HEK293 (cell line): ENCODE data around the gene TNFAIP8.

Experiments used
- CTCF ChIA-PET: fragments of 350-600 bp; formaldehyde crosslinking; extraction: SDS; loops from one replicate; lab custom pipeline; 2021; ENCODE audit warnings: antibody characterized with exemption; lab: Yijun Ruan, JAX
- POLR2A ChIA-PET: fragments of 300-600 bp; formaldehyde crosslinking; extraction: SDS; loops from one replicate; lab custom pipeline; 2020; ENCODE audit warnings: antibody characterized with exemption, inconsistent platforms; lab: Yijun Ruan, JAX
- H3K27ac ChIP-seq: fragments of 200-500 bp; sonication (Bioruptor generic); 2 replicates; pipeline ENCODE4 v1.5.1; 2014; ENCODE audit warnings: low read depth, low read length, control low read depth, inconsistent platforms; ENCODE audit errors: extremely low read depth
- H3K36me3 ChIP-seq, 2 experiments: fragments of 200-500 bp in 1 of 2; sonication (Bioruptor generic) in 1 of 2; 1 replicate in 1 of 2; 2 replicates in 1 of 2; pipeline ENCODE4 v1.5.1; 2014 to 2017; ENCODE audit warnings: inconsistent platforms in 2 of 2, low read length in 2 of 2; ENCODE audit not compliant: control insufficient read depth in 2 of 2, insufficient read depth in 1 of 2
- H3K4me1 ChIP-seq: fragments of 200-500 bp; sonication (Bioruptor generic); 2 replicates; pipeline ENCODE4 v1.5.1; 2014; ENCODE audit warnings: mild to moderate bottlenecking, low read length, inconsistent platforms; ENCODE audit not compliant: control insufficient read depth, insufficient read depth
- H3K4me3 ChIP-seq: 2 replicates; pipeline ENCODE4 v1.5.1; 2011; ENCODE audit warnings: low read depth, mild to moderate bottlenecking, control low read depth, low read length, moderate library complexity
- H3K9me3 ChIP-seq: fragments of 200-500 bp; sonication (Bioruptor generic); 2 replicates; pipeline ENCODE4 v1.5.1; 2014; ENCODE audit warnings: low read depth, low read length, inconsistent platforms; ENCODE audit not compliant: control insufficient read depth, insufficient read depth
- ATF2 ChIP-seq: fragments of 450-650 bp; formaldehyde crosslinking; IDR thresholded peaks from 2 replicates; pipeline ENCODE4 v1.5.1; 2016; ENCODE audit warnings: missing biosample characterization, missing genetic modification characterization, low read depth
- BCL11A ChIP-seq: fragments of 450-650 bp; formaldehyde crosslinking; IDR thresholded peaks from 2 replicates; pipeline ENCODE4 v1.5.1; 2016; ENCODE audit warnings: low read depth, missing biosample characterization, missing genetic modification characterization
- ZNF10 ChIP-seq: fragments of 450-650 bp; formaldehyde crosslinking; IDR thresholded peaks from 2 replicates; pipeline ENCODE4 v1.5.1; 2017; ENCODE audit warnings: missing biosample characterization, missing genetic modification characterization
- ZNF138 ChIP-seq: fragments of 450-650 bp; formaldehyde crosslinking; IDR thresholded peaks from 2 replicates; pipeline ENCODE4 v1.5.1; 2016; ENCODE audit warnings: missing biosample characterization, missing genetic modification characterization, borderline replicate concordance
- ZNF184 ChIP-seq: fragments of 450-650 bp; IDR thresholded peaks from 2 replicates; pipeline ENCODE4 v1.5.1; 2018; ENCODE audit warnings: missing biosample characterization, mild to moderate bottlenecking, missing genetic modification characterization
- ZNF214 ChIP-seq: fragments of 450-650 bp; formaldehyde crosslinking; IDR thresholded peaks from 2 replicates; pipeline ENCODE4 v1.5.1; 2017; ENCODE audit warnings: missing biosample characterization, mild to moderate bottlenecking, missing genetic modification characterization, borderline replicate concordance
- ZNF280D ChIP-seq: fragments of 450-650 bp; formaldehyde crosslinking; IDR thresholded peaks from 2 replicates; pipeline ENCODE4 v1.5.1; 2016; ENCODE audit warnings: missing biosample characterization, missing genetic modification characterization
- ZNF366 ChIP-seq: fragments of 450-650 bp; formaldehyde crosslinking; conservative IDR thresholded peaks from 2 replicates; pipeline ENCODE4 v1.5.1; 2016; ENCODE audit warnings: missing biosample characterization, missing genetic modification characterization
- ZNF596 ChIP-seq: fragments of 450-650 bp; IDR thresholded peaks from 2 replicates; pipeline ENCODE4 v1.5.0; 2018; ENCODE audit warnings: missing biosample characterization, mild to moderate bottlenecking, missing genetic modification characterization, moderate library complexity
- ZNF629 ChIP-seq: fragments of 450-650 bp; formaldehyde crosslinking; IDR thresholded peaks from 2 replicates; pipeline ENCODE4 v1.5.1; 2017; ENCODE audit warnings: missing biosample characterization, missing genetic modification characterization
- ZNF658 ChIP-seq: fragments of 450-650 bp; formaldehyde crosslinking; IDR thresholded peaks from 2 replicates; pipeline ENCODE4; 2016; ENCODE audit warnings: missing biosample characterization, missing genetic modification characterization
- ZNF670 ChIP-seq: fragments of 450-650 bp; formaldehyde crosslinking; IDR thresholded peaks from 2 replicates; pipeline ENCODE4 v1.5.1; 2016; ENCODE audit warnings: missing biosample characterization, missing genetic modification characterization, low read depth
- TF ChIP-seq, protein P1 (sequence below): fragments of 450-650 bp; formaldehyde crosslinking; conservative IDR thresholded peaks from 2 replicates; pipeline ENCODE4 v1.5.1; 2016; ENCODE audit warnings: low read depth, missing biosample characterization, missing genetic modification characterization
- TF ChIP-seq, protein P2 (sequence below): fragments of 450-650 bp; formaldehyde crosslinking; IDR thresholded peaks from 2 replicates; pipeline ENCODE4 v1.5.1; 2016; ENCODE audit warnings: missing biosample characterization, missing genetic modification characterization

The TNFAIP8 gene

DNA sequence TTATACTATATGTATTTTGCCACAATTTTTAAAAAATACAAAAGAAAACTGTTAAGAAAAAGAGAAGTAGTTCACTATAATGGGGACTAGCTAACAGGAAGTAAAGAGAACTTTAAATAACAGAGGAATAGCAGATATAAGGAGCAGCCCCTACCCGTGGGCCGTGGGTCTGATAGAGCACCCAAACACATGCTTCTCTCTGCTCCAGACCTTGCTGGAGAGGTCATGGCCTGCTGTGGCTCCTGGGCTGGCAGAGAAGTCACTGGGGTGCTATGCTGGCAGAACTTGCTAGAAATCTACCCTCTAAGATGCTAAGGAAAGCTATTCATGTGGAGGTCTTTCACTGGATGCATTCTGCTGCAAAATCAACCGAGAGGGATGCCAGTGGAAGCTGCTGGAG is 10.0 kb upstream of the TNFAIP8 start (continued):
- no peak for TF ChIP-seq ZNF280D (tag by site-specific recombination)
- TF ChIP-seq ZNF670 (tag by site-specific recombination), result no peak
- TF ChIP-seq ZNF138, result no peak
- TF ChIP-seq ZNF629 (tag by site-specific recombination), result no peak

- no peaks in the 10 kb centered on the region for H3K9me3 ChIP-seq
- 0 out of 2 replicates have a peak, but pooled peaks cover 4% of the 10 kb centered on the region for H3K4me1 ChIP-seq
- no peak for TF ChIP-seq ZNF214 (tag by site-specific recombination)
- TF ChIP-seq ZNF10 (tag by site-specific recombination), result no peak
- no peak for TF ChIP-seq ZNF670 (tag by site-specific recombination)
- peak; percentile 45; the same call in 1 of the 2 replicates for TF ChIP-seq ZNF629 (tag by site-specific recombination)
- no peak for TF ChIP-seq ZNF658 (tag by site-specific recombination)
- TF ChIP-seq, protein P1, sequence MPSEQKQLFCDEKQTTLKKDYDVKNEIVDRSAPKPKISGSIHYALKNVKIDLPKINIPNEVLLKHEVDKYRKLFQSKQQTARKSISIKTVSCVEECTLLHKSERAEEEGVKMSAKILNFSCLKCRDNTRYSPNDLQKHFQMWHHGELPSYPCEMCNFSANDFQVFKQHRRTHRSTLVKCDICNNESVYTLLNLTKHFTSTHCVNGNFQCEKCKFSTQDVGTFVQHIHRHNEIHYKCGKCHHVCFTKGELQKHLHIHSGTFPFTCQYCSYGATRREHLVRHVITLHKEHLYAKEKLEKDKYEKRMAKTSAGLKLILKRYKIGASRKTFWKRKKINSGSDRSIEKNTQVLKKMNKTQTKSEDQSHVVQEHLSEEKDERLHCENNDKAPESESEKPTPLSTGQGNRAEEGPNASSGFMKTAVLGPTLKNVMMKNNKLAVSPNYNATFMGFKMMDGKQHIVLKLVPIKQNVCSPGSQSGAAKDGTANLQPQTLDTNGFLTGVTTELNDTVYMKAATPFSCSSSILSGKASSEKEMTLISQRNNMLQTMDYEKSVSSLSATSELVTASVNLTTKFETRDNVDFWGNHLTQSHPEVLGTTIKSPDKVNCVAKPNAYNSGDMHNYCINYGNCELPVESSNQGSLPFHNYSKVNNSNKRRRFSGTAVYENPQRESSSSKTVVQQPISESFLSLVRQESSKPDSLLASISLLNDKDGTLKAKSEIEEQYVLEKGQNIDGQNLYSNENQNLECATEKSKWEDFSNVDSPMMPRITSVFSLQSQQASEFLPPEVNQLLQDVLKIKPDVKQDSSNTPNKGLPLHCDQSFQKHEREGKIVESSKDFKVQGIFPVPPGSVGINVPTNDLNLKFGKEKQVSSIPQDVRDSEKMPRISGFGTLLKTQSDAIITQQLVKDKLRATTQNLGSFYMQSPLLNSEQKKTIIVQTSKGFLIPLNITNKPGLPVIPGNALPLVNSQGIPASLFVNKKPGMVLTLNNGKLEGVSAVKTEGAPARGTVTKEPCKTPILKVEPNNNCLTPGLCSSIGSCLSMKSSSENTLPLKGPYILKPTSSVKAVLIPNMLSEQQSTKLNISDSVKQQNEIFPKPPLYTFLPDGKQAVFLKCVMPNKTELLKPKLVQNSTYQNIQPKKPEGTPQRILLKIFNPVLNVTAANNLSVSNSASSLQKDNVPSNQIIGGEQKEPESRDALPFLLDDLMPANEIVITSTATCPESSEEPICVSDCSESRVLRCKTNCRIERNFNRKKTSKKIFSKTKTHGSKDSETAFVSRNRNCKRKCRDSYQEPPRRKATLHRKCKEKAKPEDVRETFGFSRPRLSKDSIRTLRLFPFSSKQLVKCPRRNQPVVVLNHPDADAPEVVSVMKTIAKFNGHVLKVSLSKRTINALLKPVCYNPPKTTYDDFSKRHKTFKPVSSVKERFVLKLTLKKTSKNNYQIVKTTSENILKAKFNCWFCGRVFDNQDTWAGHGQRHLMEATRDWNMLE (tag by site-specific recombination), result no peak
- TF ChIP-seq ZNF366, result no peak
- peak; percentile 92 for TF ChIP-seq ATF2 (tag by site-specific recombination)
- TF ChIP-seq, protein P2, sequence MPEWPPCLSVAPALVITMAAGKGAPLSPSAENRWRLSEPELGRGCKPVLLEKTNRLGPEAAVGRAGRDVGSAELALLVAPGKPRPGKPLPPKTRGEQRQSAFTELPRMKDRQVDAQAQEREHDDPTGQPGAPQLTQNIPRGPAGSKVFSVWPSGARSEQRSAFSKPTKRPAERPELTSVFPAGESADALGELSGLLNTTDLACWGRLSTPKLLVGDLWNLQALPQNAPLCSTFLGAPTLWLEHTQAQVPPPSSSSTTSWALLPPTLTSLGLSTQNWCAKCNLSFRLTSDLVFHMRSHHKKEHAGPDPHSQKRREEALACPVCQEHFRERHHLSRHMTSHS, result no peak
- no peak for TF ChIP-seq ZNF184
- no peak for TF ChIP-seq BCL11A (tag by site-specific recombination)
- no peak for TF ChIP-seq ZNF596 (tag by site-specific recombination)
- ChIA-PET CTCF (interaction anchor here (0.9 to 1.6 kb wide), 5 partner anchors 10 to 22 kb away, joined by 3 to 4 read pairs (median 3); no protein-coding TSS in a partner anchor), POLR2A (interaction anchor here (0.7 kb wide), 1 partner anchor 43 kb away, joined by 3 read pairs; no protein-coding TSS in a partner anchor)
- H3K36me3 ChIP-seq, result no peaks in the 10 kb centered on the region
- no peak overlapping the region for H3K27ac ChIP-seq
- H3K4me3 ChIP-seq, result no peak overlapping the region
Observed at GRCh38 chr5:119346394-119346793, 9.4 kb upstream of the TNFAIP8 start.
